ENCODE results near the gene EVI2A. TPM values are rescaled to one million over a fixed set of nuclear protein-coding genes. Genes with fewer than 3 reads are reported as not detected.

Gene EVI2A
- total and polyA plus RNA-seq, 2 experiments from 2014 or later, result 1.3 TPM; not detected in 1

GRCh38 chr17:31329221-31329620, 7.8 kb upstream of the EVI2A start:
- no peaks in the 10 kb centered on the region for H3K4me1 Mint-ChIP-seq
- TF ChIP-seq EZH2 (IDR thresholded peaks at IDR 0.05; ENCODE audit: low read depth, unreplicated experiment) (no peak), EZH2phosphoT487 (IDR thresholded peaks at IDR 0.05; ENCODE audit: unreplicated experiment) (no peak)
- H3K9me3 Mint-ChIP-seq, result no peaks in the 10 kb centered on the region
- H3K4me1 ChIP-seq (ENCODE audit: insufficient read depth), result no peaks in the 10 kb centered on the region
- no peak overlapping the region for H3K4me2 ChIP-seq
- no peaks in the 10 kb centered on the region for H3F3A ChIP-seq (replicated peaks; ENCODE audit: low read depth)
- H3K4me3 ChIP-seq, result no peak overlapping the region
- DNase-seq (ENCODE audit: low spot score) (no peak), ATAC-seq (no peak)
- H3K27ac Mint-ChIP-seq, result no peak overlapping the region
- H4K20me1 ChIP-seq (replicated peaks; ENCODE audit: insufficient read depth), result no peaks in the 10 kb centered on the region
- no peaks in the 10 kb centered on the region for H3K36me3 ChIP-seq (ENCODE audit: insufficient read depth)
- no peaks in the 10 kb centered on the region for H3K27me3 ChIP-seq (ENCODE audit: insufficient read depth)
- no peaks in the 10 kb centered on the region for H3K9me2 ChIP-seq (ENCODE audit: insufficient read depth)
- no peaks in the 10 kb centered on the region for H3K36me3 Mint-ChIP-seq (ENCODE audit: low read depth)
- H3K4me3 Mint-ChIP-seq, result no peak overlapping the region
- peaks cover 2% of the 10 kb centered on the region for H3K27me3 Mint-ChIP-seq (ENCODE audit: insufficient read depth, low read depth, poor library complexity)
- no peak overlapping the region for H3K27ac ChIP-seq (ENCODE audit: low read depth)
- no peaks in the 10 kb centered on the region for H3K79me2 ChIP-seq (replicated peaks; ENCODE audit: insufficient read depth)
- no peak overlapping the region for H2AFZ ChIP-seq

GRCh38 chr17:31328160-31328535, 6.7 kb upstream of the EVI2A start:
- H3F3A ChIP-seq (replicated peaks; ENCODE audit: low read depth), result no peaks in the 10 kb centered on the region
- no peaks in the 10 kb centered on the region for H3K4me1 ChIP-seq (ENCODE audit: insufficient read depth)
- Mint-ChIP-seq H3K4me1 (no peaks in the 10 kb centered on the region), H3K27me3 (ENCODE audit: insufficient read depth, low read depth, poor library complexity) (peaks cover 4% of the 10 kb centered on the region), H3K27ac (no peak overlapping the region), H3K36me3 (ENCODE audit: low read depth) (no peaks in the 10 kb centered on the region), H3K9me3 (no peaks in the 10 kb centered on the region), H3K4me3 (no peak overlapping the region)
- H3K79me2 ChIP-seq (replicated peaks; ENCODE audit: insufficient read depth), result no peaks in the 10 kb centered on the region
- no peak overlapping the region for H2AFZ ChIP-seq
- no peak overlapping the region for H3K27ac ChIP-seq (ENCODE audit: low read depth)
- H3K27me3 ChIP-seq (ENCODE audit: insufficient read depth), result no peaks in the 10 kb centered on the region
- no peak overlapping the region for H3K4me3 ChIP-seq
- no peaks in the 10 kb centered on the region for H3K36me3 ChIP-seq (ENCODE audit: insufficient read depth)
- no peak for DNase-seq (ENCODE audit: low spot score)
- H3K9me2 ChIP-seq (ENCODE audit: insufficient read depth), result no peaks in the 10 kb centered on the region
- H3K4me2 ChIP-seq, result no peak overlapping the region
- no peak for ATAC-seq
- H4K20me1 ChIP-seq (replicated peaks; ENCODE audit: insufficient read depth), result no peaks in the 10 kb centered on the region
- TF ChIP-seq EZH2 (IDR thresholded peaks at IDR 0.05; ENCODE audit: low read depth, unreplicated experiment), result no peak
- no peak for TF ChIP-seq ZNF462 (CRISPR knock-in tag; IDR thresholded peaks at IDR 0.05)
- no peak for TF ChIP-seq STAT1 (IDR thresholded peaks at IDR 0.05; ENCODE audit: unreplicated experiment)
- no peak for TF ChIP-seq JUNB (IDR thresholded peaks at IDR 0.05; ENCODE audit: unreplicated experiment)
- TF ChIP-seq CREB1 (CRISPR knock-in tag; IDR thresholded peaks at IDR 0.05; ENCODE audit: low read depth), result no peak
- no peak for TF ChIP-seq EZH2phosphoT487 (IDR thresholded peaks at IDR 0.05; ENCODE audit: unreplicated experiment)
- TF ChIP-seq CTCF (conservative IDR thresholded peaks at IDR 0.05; ENCODE audit: low read depth in 2 of 2), result no peak
- no peak for TF ChIP-seq ZNF114 (CRISPR knock-in tag; IDR thresholded peaks at IDR 0.05)
- no peak for TF ChIP-seq REST (IDR thresholded peaks at IDR 0.05; ENCODE audit: unreplicated experiment)
- no peak for TF ChIP-seq ZNF331 (CRISPR knock-in tag; IDR thresholded peaks at IDR 0.05; ENCODE audit: low read depth)

Measured in GM23338 (cell line).